K562 (cell line): ENCODE results near the gene BECN2. TPM values are rescaled to one million over a fixed set of nuclear protein-coding genes. Genes with fewer than 3 reads are reported as not detected.
A peak's percentile ranks its signal among the peaks of the same experiment; 100 is the strongest.

ENCODE experiments used
- CEBPG ChIP-seq, 3 experiments: fragments of 200-800 bp in 1 of 3; sonication (Bioruptor generic) in 1 of 3; sonication (generic) in 1 of 3; formaldehyde crosslinking in 1 of 3; IDR thresholded peaks in 2 of 3; conservative IDR thresholded peaks in 1 of 3; 2 replicates each; pipeline versions ENCODE4 v1.6.1 to v1.8.0; 2016 to 2022; ENCODE audit warnings: missing compliant biosample characterization in 2 of 3, missing genetic modification characterization in 2 of 3, mild to moderate bottlenecking in 1 of 3, missing genetic modification reagents in 1 of 3
- CHCHD3 ChIP-seq: fragments of 250-450 bp; sonication (Bioruptor Pico); IDR thresholded peaks from 2 replicates; pipeline ENCODE4 v2.1.2; 2022; ENCODE audit warnings: mild to moderate bottlenecking
- CHD2 ChIP-seq: IDR thresholded peaks from 2 replicates; pipeline ENCODE4 v1.6.1; 2011; ENCODE audit warnings: low read depth, low read length
- CSDE1 ChIP-seq, 2 experiments: fragments of 450-650 bp; IDR thresholded peaks; 2 replicates each; pipeline ENCODE4 v1.6.1; 2016; ENCODE audit warnings: mild to moderate bottlenecking in 1 of 2
- FOXK1 ChIP-seq: sonication (generic); formaldehyde crosslinking; IDR thresholded peaks from 2 replicates; pipeline ENCODE4 v1.8.0; 2022; ENCODE audit warnings: missing genetic modification reagents, mild to moderate bottlenecking, borderline replicate concordance
- NBN ChIP-seq: fragments of 450-650 bp; IDR thresholded peaks from 2 replicates; pipeline ENCODE4 v1.6.1; 2016; ENCODE audit warnings: low read depth, mild to moderate bottlenecking
- NFATC3 ChIP-seq: fragments of 450-650 bp; IDR thresholded peaks from 2 replicates; pipeline ENCODE4 v1.6.1; 2017; ENCODE audit warnings: mild to moderate bottlenecking
- NR2F6 ChIP-seq: fragments of 450-650 bp; formaldehyde crosslinking; IDR thresholded peaks from 2 replicates; pipeline ENCODE4 v1.4.0; 2020; ENCODE audit warnings: mild to moderate bottlenecking
- POLR2G ChIP-seq: fragments of 200-400 bp; formaldehyde crosslinking; IDR thresholded peaks from 2 replicates; pipeline ENCODE4 v1.6.1; 2017; ENCODE audit warnings: low read depth, mild to moderate bottlenecking, antibody characterized with exemption, low read length, moderate library complexity
- RAD21 ChIP-seq, 2 experiments: fragments of 250-450 bp in 1 of 2; fragments of 450-650 bp in 1 of 2; sonication (Bioruptor Pico) in 1 of 2; formaldehyde crosslinking in 1 of 2; IDR thresholded peaks in 1 of 2; conservative IDR thresholded peaks in 1 of 2; 2 replicates each; pipeline versions ENCODE4 v1.4.0 to v1.8.0; 2020 to 2022; ENCODE audit warnings: mild to moderate bottlenecking in 2 of 2, moderate library complexity in 1 of 2
- RBM25 ChIP-seq: fragments of 200-400 bp; formaldehyde crosslinking; IDR thresholded peaks from 2 replicates; pipeline ENCODE4 v1.6.1; 2018; ENCODE audit warnings: low read length, low read depth, moderate library complexity; ENCODE audit not compliant: severe bottlenecking
- SRSF3 ChIP-seq: fragments of 200-400 bp; formaldehyde crosslinking; IDR thresholded peaks from 2 replicates; pipeline ENCODE4 v1.6.1; 2016; ENCODE audit warnings: mild to moderate bottlenecking, low read length, moderate library complexity; ENCODE audit not compliant: insufficient read depth
- SUPT5H ChIP-seq: fragments of 450-650 bp; IDR thresholded peaks from 2 replicates; pipeline ENCODE4 v1.6.1; 2016
- XRCC5 ChIP-seq: fragments of 200-400 bp; formaldehyde crosslinking; IDR thresholded peaks from 2 replicates; pipeline ENCODE4 v1.6.1; 2017; ENCODE audit warnings: low read depth, mild to moderate bottlenecking, low read length
- ZKSCAN1 ChIP-seq: fragments of 150-350 bp; IDR thresholded peaks from 2 replicates; pipeline ENCODE4 v1.6.1; 2016; ENCODE audit warnings: low read depth, low read length
- ZNF133 ChIP-seq: fragments of 250-450 bp; sonication (Bioruptor Pico); IDR thresholded peaks from 2 replicates; pipeline ENCODE4 v1.4.0; 2020; ENCODE audit warnings: mild to moderate bottlenecking
- ZNF347 ChIP-seq: fragments of 450-650 bp; formaldehyde crosslinking; IDR thresholded peaks from 2 replicates; pipeline ENCODE4 v1.4.0; 2020; ENCODE audit warnings: low read depth, mild to moderate bottlenecking, moderate library complexity
- ZNF764 ChIP-seq: fragments of 250-450 bp; sonication (Bioruptor Pico); IDR thresholded peaks from 2 replicates; pipeline ENCODE4 v1.4.0; 2020; ENCODE audit warnings: low read depth, mild to moderate bottlenecking, moderate library complexity
- polyA plus RNA-seq, 8 experiments: library from polyadenylated mRNA; depleted of rRNA in 4 of 8; stranded (reverse) in 5 of 8; unstranded in 3 of 8; fragments of >200 nt; fragmentation: Nextera tagmentation in 2 of 8; fragmentation: Illumina TruSeq in 1 of 8; extraction: Ambion mirVana in 2 of 8; extraction: Trizol in 1 of 8; gene quantifications; 2 replicates each; pipeline versions ENCODE4 v1.2.1 to v1.2.3, GENCODE V29; 2011 to 2014; ENCODE audit warnings: inconsistent platforms in 1 of 8, missing spikeins in 1 of 8
- total RNA-seq, 7 experiments: library from RNA; depleted of rRNA in 6 of 7; stranded (reverse); fragments of >200 nt in 6 of 7; fragmentation: Illumina TruSeq in 2 of 7; extraction: Trizol in 2 of 7; gene quantifications; 2 replicates each; pipeline versions ENCODE4 v1.2.1 to v1.2.3, GENCODE V29; 2011 to 2021; ENCODE audit warnings: low replicate concordance in 1 of 7
- TF ChIP-seq, protein P1 (sequence below): sonication (generic); formaldehyde crosslinking; IDR thresholded peaks from 2 replicates; pipeline ENCODE4 v1.8.0; 2023; ENCODE audit warnings: mild to moderate bottlenecking, missing genetic modification reagents
- TF ChIP-seq, protein P2 (sequence below): IDR thresholded peaks from 3 replicates; pipeline ENCODE4 v1.6.1; 2011; ENCODE audit warnings: borderline replicate concordance, mild to moderate bottlenecking, moderate library complexity; ENCODE audit not compliant: insufficient read length; ENCODE audit errors: extremely low read depth
- TF ChIP-seq, protein P3 (sequence below), 3 experiments: IDR thresholded peaks in 2 of 3; conservative IDR thresholded peaks in 1 of 3; 2 replicates each; pipeline ENCODE4 v1.5.1; 2011 to 2012; ENCODE audit warnings: low read length in 3 of 3, mild to moderate bottlenecking in 3 of 3, control low read depth in 2 of 3, improper control_type of control experiment in 1 of 3, inconsistent platforms in 1 of 3, low read depth in 1 of 3, mixed read lengths in 1 of 3, moderate library complexity in 1 of 3; ENCODE audit not compliant: insufficient read depth in 2 of 3
- TF ChIP-seq, protein P4 (sequence below): fragments of 250-450 bp; sonication (Bioruptor Pico); IDR thresholded peaks from 2 replicates; pipeline ENCODE4 v1.5.0; 2021

Gene BECN2
- total and polyA plus RNA-seq, 9 of the 15 experiments (the other 6 are each of a cell fraction or from before 2014, with no cell fraction given): not detected

DNA sequence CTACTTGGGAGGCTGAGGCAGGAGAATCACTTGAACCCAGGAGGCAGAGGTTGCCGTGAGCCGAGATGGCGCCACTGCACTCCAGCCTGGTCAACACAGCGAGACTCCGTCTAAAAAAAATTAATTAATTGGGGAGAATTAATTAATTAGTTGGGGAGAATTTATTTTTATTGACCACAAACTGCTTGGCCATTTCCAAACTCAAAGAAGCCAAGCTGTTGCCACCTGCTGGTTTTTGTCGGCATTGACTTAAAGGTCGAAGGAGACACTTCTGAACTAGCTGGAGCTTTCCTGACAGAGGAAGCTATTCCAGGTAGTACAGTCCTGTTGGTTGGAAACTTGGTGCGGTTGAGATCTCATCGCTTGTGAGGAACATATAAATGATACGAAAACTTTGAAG, 28.2 kb downstream of the BECN2 start (continued):
- no peak for TF ChIP-seq POLR2G
- TF ChIP-seq, protein P1, sequence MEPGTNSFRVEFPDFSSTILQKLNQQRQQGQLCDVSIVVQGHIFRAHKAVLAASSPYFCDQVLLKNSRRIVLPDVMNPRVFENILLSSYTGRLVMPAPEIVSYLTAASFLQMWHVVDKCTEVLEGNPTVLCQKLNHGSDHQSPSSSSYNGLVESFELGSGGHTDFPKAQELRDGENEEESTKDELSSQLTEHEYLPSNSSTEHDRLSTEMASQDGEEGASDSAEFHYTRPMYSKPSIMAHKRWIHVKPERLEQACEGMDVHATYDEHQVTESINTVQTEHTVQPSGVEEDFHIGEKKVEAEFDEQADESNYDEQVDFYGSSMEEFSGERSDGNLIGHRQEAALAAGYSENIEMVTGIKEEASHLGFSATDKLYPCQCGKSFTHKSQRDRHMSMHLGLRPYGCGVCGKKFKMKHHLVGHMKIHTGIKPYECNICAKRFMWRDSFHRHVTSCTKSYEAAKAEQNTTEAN (CRISPR knock-in tag): no peak
- peak; percentile 48 to 72; a peak in 3 of 4 replicates for TF ChIP-seq RAD21 (CRISPR knock-in tag; conservative IDR thresholded peaks at IDR 0.05 in 1 of 2, IDR thresholded peaks at IDR 0.05 in 1 of 2)
- no peak for TF ChIP-seq SUPT5H
- no peak for TF ChIP-seq RBM25
- TF ChIP-seq, protein P2, sequence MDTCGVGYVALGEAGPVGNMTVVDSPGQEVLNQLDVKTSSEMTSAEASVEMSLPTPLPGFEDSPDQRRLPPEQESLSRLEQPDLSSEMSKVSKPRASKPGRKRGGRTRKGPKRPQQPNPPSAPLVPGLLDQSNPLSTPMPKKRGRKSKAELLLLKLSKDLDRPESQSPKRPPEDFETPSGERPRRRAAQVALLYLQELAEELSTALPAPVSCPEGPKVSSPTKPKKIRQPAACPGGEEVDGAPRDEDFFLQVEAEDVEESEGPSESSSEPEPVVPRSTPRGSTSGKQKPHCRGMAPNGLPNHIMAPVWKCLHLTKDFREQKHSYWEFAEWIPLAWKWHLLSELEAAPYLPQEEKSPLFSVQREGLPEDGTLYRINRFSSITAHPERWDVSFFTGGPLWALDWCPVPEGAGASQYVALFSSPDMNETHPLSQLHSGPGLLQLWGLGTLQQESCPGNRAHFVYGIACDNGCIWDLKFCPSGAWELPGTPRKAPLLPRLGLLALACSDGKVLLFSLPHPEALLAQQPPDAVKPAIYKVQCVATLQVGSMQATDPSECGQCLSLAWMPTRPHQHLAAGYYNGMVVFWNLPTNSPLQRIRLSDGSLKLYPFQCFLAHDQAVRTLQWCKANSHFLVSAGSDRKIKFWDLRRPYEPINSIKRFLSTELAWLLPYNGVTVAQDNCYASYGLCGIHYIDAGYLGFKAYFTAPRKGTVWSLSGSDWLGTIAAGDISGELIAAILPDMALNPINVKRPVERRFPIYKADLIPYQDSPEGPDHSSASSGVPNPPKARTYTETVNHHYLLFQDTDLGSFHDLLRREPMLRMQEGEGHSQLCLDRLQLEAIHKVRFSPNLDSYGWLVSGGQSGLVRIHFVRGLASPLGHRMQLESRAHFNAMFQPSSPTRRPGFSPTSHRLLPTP: no peak
- TF ChIP-seq ZKSCAN1: no peak
- no peak for TF ChIP-seq ZNF764 (CRISPR knock-in tag)
- TF ChIP-seq XRCC5: 0 out of 2 replicates have a peak, but pooled peaks have one; percentile 28
- TF ChIP-seq ZNF347 (CRISPR knock-in tag): no peak
- no peak for TF ChIP-seq CHD2
- TF ChIP-seq, protein P3, sequence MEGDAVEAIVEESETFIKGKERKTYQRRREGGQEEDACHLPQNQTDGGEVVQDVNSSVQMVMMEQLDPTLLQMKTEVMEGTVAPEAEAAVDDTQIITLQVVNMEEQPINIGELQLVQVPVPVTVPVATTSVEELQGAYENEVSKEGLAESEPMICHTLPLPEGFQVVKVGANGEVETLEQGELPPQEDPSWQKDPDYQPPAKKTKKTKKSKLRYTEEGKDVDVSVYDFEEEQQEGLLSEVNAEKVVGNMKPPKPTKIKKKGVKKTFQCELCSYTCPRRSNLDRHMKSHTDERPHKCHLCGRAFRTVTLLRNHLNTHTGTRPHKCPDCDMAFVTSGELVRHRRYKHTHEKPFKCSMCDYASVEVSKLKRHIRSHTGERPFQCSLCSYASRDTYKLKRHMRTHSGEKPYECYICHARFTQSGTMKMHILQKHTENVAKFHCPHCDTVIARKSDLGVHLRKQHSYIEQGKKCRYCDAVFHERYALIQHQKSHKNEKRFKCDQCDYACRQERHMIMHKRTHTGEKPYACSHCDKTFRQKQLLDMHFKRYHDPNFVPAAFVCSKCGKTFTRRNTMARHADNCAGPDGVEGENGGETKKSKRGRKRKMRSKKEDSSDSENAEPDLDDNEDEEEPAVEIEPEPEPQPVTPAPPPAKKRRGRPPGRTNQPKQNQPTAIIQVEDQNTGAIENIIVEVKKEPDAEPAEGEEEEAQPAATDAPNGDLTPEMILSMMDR (IDR thresholded peaks at IDR 0.05 in 2 of 3, conservative IDR thresholded peaks at IDR 0.05 in 1 of 3; ENCODE audit: insufficient read depth in 2 of 3, low read depth in 1 of 3, low read length in 3 of 3): peak; percentile 58 to 75 (median 65)
- no peak for TF ChIP-seq NR2F6 (CRISPR knock-in tag)
- TF ChIP-seq NFATC3: no peak
- TF ChIP-seq SRSF3: no peak
- no peak for TF ChIP-seq ZNF133
- TF ChIP-seq CHCHD3 (CRISPR knock-in tag): no peak
- TF ChIP-seq CEBPG (CRISPR knock-in tag; IDR thresholded peaks at IDR 0.05): no peak
- TF ChIP-seq CEBPG (tag; conservative IDR thresholded peaks at IDR 0.05 in 1 of 2, IDR thresholded peaks at IDR 0.05 in 1 of 2): no peak
- 0 out of 2 replicates have a peak, but pooled peaks have one; percentile 69 for TF ChIP-seq FOXK1
- no peak for TF ChIP-seq NBN
- TF ChIP-seq CSDE1 (IDR thresholded peaks at IDR 0.05): no peak
- TF ChIP-seq, protein P4, sequence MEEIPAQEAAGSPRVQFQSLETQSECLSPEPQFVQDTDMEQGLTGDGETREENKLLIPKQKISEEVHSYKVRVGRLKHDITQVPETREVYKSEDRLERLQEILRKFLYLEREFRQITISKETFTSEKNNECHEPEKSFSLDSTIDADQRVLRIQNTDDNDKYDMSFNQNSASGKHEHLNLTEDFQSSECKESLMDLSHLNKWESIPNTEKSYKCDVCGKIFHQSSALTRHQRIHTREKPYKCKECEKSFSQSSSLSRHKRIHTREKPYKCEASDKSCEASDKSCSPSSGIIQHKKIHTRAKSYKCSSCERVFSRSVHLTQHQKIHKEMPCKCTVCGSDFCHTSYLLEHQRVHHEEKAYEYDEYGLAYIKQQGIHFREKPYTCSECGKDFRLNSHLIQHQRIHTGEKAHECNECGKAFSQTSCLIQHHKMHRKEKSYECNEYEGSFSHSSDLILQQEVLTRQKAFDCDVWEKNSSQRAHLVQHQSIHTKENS (CRISPR knock-in tag): no peak
